Measurements from ENCODE around the gene SLC6A1.
A peak's percentile ranks its signal among the peaks of the same experiment; 100 is the strongest.

DNA sequence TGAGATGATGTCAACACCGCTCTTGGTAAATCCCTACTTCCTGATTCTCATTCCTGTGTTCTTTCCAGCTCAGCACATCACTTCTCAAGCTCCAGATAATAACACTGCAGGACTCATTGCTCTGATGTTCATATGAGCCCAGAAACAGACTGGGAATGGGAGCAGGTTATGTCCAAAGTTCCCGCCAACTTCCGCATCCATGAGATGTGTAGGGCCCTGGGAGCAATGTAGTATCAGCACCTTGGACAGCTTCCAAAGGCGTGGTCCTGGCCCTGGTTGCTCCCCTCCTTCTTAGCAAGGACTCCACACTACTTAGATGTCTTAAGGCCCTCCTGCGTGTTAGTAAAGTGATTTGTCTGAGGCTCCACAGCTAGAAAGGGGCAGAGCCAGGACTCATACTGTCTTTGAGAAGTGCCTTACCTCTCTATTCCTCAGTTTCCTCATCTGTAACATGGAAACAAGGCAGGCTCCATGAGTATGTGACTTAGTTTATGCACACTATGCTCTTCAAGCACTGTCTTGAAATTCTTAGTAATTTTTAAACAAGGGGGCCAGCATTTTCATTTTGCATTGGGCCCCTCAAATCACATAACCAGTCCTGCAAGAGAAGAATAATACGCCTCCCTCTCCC, 27.9 kb upstream of the SLC6A1 start:
- TF ChIP-seq, protein P1, sequence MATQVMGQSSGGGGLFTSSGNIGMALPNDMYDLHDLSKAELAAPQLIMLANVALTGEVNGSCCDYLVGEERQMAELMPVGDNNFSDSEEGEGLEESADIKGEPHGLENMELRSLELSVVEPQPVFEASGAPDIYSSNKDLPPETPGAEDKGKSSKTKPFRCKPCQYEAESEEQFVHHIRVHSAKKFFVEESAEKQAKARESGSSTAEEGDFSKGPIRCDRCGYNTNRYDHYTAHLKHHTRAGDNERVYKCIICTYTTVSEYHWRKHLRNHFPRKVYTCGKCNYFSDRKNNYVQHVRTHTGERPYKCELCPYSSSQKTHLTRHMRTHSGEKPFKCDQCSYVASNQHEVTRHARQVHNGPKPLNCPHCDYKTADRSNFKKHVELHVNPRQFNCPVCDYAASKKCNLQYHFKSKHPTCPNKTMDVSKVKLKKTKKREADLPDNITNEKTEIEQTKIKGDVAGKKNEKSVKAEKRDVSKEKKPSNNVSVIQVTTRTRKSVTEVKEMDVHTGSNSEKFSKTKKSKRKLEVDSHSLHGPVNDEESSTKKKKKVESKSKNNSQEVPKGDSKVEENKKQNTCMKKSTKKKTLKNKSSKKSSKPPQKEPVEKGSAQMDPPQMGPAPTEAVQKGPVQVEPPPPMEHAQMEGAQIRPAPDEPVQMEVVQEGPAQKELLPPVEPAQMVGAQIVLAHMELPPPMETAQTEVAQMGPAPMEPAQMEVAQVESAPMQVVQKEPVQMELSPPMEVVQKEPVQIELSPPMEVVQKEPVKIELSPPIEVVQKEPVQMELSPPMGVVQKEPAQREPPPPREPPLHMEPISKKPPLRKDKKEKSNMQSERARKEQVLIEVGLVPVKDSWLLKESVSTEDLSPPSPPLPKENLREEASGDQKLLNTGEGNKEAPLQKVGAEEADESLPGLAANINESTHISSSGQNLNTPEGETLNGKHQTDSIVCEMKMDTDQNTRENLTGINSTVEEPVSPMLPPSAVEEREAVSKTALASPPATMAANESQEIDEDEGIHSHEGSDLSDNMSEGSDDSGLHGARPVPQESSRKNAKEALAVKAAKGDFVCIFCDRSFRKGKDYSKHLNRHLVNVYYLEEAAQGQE (IDR thresholded peaks at IDR 0.05; ENCODE audit: insufficient read depth in 1 of 2, low read depth in 2 of 2, low read length in 2 of 2), result peak; percentile 86 to 95
- TF ChIP-seq POLR2AphosphoS5 (IDR thresholded peaks at IDR 0.05; ENCODE audit: low read depth, low read length) (no peak), TAF1 (IDR thresholded peaks at IDR 0.05; ENCODE audit: borderline replicate concordance, insufficient read depth, low read length) (no peak)

Data from PFSK-1 (cell line).